ENCODE results near the gene PTPRG.
"Not testable (repeated sequence)": the region's sequence is repeated elsewhere in the genome, so short reads cannot be mapped to it uniquely, and the experiment has no call there.

The PTPRG gene

GRCh38 chr3:62038798-62039197, 477.4 kb downstream of the PTPRG start:
- FAIRE-seq, result not testable (repeated sequence)

- no peak for FAIRE-seq
These were observed 478.2 kb downstream of the PTPRG start for GRCh38 chr3:62039586-62039985.

GRCh38 chr3:62041681-62042080, 480.3 kb downstream of the PTPRG start:
- no peak for FAIRE-seq

- FAIRE-seq, result no peak
These were observed 483.6 kb downstream of the PTPRG start for GRCh38 chr3:62044874-62045411.

- no peak for FAIRE-seq
These were observed 485.0 kb downstream of the PTPRG start for GRCh38 chr3:62046326-62046725.

- FAIRE-seq, result no peak
These were observed 487.2 kb downstream of the PTPRG start for GRCh38 chr3:62048577-62048976.

- no peak for FAIRE-seq
These were observed 487.7 kb downstream of the PTPRG start for GRCh38 chr3:62049033-62049432.

GRCh38 chr3:62051506-62051905, 490.1 kb downstream of the PTPRG start:
- FAIRE-seq, result no peak

GRCh38 chr3:62052331-62052730, 491.0 kb downstream of the PTPRG start:
- no peak for FAIRE-seq

GRCh38 chr3:62056658-62057057, 495.3 kb downstream of the PTPRG start:
- FAIRE-seq, result no peak

GRCh38 chr3:62057339-62058047, 496.1 kb downstream of the PTPRG start:
- no peak for FAIRE-seq

GRCh38 chr3:62065985-62066693, 504.8 kb downstream of the PTPRG start:
- no peak for FAIRE-seq

GRCh38 chr3:62068337-62068736, 507.0 kb downstream of the PTPRG start:
- FAIRE-seq, result no peak

GRCh38 chr3:62070891-62071290, 509.5 kb downstream of the PTPRG start:
- FAIRE-seq, result no peak

- no peak for FAIRE-seq
These were observed 511.7 kb downstream of the PTPRG start for GRCh38 chr3:62073038-62073437.

GRCh38 chr3:62084558-62084957, 523.2 kb downstream of the PTPRG start:
- FAIRE-seq, result no peak

GRCh38 chr3:62088472-62089104, 527.2 kb downstream of the PTPRG start:
- FAIRE-seq, result no peak

- FAIRE-seq, result no peak
These were observed 528.7 kb downstream of the PTPRG start for GRCh38 chr3:62090066-62090465.

GRCh38 chr3:62090519-62090918, 529.1 kb downstream of the PTPRG start:
- FAIRE-seq, result no peak

- FAIRE-seq, result no peak
These were observed 531.7 kb downstream of the PTPRG start for GRCh38 chr3:62093025-62093424.

GRCh38 chr3:62094461-62094860, 533.1 kb downstream of the PTPRG start:
- no peak for FAIRE-seq

- no peak for FAIRE-seq
These were observed 533.7 kb downstream of the PTPRG start for GRCh38 chr3:62095080-62095479.

GRCh38 chr3:62095756-62096155, 534.4 kb downstream of the PTPRG start:
- FAIRE-seq, result no peak

GRCh38 chr3:62096521-62096920, 535.1 kb downstream of the PTPRG start:
- no peak for FAIRE-seq
